ENCODE data around the gene CFAP73. TPM values are rescaled to one million over a fixed set of nuclear protein-coding genes. Genes with fewer than 3 reads are reported as not detected.
"Not testable (repeated sequence)": the region's sequence is repeated elsewhere in the genome, so short reads cannot be mapped to it uniquely, and the experiment has no call there.

Gene CFAP73
- total RNA-seq, 1 donor from 2014 or later, result 7.3 TPM

DNA sequence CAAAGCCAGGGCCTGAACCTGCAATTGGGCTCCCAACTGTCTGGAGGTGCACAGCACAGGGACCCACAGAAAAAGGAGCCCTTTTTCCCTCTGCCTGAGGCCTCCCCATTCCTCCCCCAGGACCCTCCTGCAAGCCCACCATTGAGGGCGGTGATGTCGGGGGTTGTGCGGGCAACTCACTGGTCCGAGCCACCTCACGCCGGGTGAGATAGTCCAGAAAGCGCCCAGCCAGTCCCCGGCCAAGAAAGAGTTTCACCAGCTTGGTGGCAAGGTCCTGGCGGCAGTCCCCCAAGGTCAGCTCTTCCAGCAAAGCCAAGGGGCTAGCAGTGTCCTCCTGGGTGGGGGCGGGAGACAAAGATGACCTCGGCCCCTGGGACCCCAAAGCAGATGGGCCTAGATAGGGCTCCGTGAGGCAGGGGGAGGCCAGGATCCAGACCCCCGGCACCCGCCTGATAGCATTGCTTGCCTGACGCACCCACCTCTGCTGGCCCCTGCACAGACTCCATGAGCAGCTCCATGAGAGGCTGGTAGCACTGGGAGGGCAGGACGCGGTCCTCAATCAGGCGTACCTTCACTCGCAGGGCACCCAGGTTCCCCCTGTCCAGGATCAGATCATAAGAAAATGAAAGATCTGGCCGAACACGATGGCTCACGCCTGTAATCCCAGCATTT lies 33.9 kb upstream of the CFAP73 start:
- H3K4me1 ChIP-seq, result no peaks in the 10 kb centered on the region
- H3K4me3 ChIP-seq, result no peak overlapping the region
- H3K36me3 ChIP-seq, result no peaks in the 10 kb centered on the region
- DNase-seq (no peak), ATAC-seq (no peak)
- H3K27me3 ChIP-seq (ENCODE audit: low read depth), result no peaks in the 10 kb centered on the region
- TF ChIP-seq, protein P1, sequence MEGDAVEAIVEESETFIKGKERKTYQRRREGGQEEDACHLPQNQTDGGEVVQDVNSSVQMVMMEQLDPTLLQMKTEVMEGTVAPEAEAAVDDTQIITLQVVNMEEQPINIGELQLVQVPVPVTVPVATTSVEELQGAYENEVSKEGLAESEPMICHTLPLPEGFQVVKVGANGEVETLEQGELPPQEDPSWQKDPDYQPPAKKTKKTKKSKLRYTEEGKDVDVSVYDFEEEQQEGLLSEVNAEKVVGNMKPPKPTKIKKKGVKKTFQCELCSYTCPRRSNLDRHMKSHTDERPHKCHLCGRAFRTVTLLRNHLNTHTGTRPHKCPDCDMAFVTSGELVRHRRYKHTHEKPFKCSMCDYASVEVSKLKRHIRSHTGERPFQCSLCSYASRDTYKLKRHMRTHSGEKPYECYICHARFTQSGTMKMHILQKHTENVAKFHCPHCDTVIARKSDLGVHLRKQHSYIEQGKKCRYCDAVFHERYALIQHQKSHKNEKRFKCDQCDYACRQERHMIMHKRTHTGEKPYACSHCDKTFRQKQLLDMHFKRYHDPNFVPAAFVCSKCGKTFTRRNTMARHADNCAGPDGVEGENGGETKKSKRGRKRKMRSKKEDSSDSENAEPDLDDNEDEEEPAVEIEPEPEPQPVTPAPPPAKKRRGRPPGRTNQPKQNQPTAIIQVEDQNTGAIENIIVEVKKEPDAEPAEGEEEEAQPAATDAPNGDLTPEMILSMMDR (IDR thresholded peaks at IDR 0.05), result no peak
- H3K9me3 ChIP-seq, result no peaks in the 10 kb centered on the region
- no peak overlapping the region for H3K27ac ChIP-seq
- intact Hi-C loops (cut with DNase I), result no loop called here

DNA sequence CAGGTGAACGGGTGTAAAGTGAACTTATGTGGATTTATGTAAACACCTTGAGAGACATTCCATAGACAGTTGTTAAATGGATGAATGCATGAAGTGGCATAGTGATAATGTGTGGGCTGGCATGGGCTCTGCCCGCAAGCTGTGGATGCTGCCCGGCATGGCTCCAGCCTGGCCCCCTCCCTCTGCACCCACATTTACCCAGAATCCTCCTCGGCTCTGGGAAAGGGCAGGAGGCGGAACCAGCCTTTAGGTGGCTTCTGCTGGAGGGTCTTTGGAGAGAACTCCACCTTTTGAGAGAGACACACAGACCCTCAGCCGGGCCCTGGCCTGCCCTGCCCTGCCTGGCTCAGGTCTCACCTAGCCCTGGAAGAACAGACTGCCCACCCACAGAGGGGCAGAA lies 32.6 kb upstream of the CFAP73 start:
- Histone ChIP-seq H3K36me3 (no peaks in the 10 kb centered on the region), H3K9me3 (no peaks in the 10 kb centered on the region), H3K4me3 (no peak overlapping the region), H3K4me1 (no peaks in the 10 kb centered on the region), H3K27ac (no peak overlapping the region), H3K27me3 (ENCODE audit: low read depth) (peaks cover 4% of the 10 kb centered on the region)
- DNase-seq (no peak), ATAC-seq (peak in 1 of 2 donors; percentile 6)
- TF ChIP-seq, protein P1 (IDR thresholded peaks at IDR 0.05), result no peak
- intact Hi-C loops (cut with DNase I), result no loop called here

- ATAC-seq, H3K36me3 ChIP-seq, H3K27ac ChIP-seq: not testable (repeated sequence)
Observed at GRCh38 chr12:113117684-113118083, 31.8 kb upstream of the CFAP73 start.

DNA sequence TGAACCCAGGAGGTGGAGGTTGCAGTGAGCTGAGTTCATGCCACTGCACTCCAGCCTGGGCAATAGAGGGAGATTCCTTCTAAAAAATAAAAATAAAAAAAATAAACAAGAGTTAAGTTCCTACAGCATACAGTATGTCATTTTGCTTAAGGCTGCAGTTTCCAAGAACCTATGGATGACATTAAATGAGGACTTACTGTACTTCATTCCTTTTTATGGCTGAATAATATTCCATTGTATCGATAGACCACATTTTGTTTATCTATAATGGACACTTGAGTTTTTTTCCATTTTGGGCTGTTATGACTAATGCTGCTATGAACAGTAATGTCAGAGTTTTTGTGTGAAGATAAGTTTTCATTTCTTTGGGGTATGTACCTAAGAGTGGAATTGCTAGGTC lies 31.4 kb upstream of the CFAP73 start:
- no peak for DNase-seq
- Histone ChIP-seq H3K27me3 (ENCODE audit: low read depth) (peaks cover 4% of the 10 kb centered on the region), H3K36me3 (no peaks in the 10 kb centered on the region), H3K9me3 (peaks cover 4% of the 10 kb centered on the region), H3K4me1 (no peaks in the 10 kb centered on the region), H3K4me3 (no peak overlapping the region), H3K27ac (no peak overlapping the region)
- TF ChIP-seq, protein P1 (IDR thresholded peaks at IDR 0.05), result no peak
- intact Hi-C loops (cut with DNase I), result no loop called here
- no peak for ATAC-seq

More at GRCh38 chr12:113117684-113118083, 31.8 kb upstream of the CFAP73 start:
- intact Hi-C loops (cut with DNase I); H3K4me3 ChIP-seq; H3K4me1 ChIP-seq; DNase-seq; H3K27me3 ChIP-seq (ENCODE audit: low read depth); H3K9me3 ChIP-seq: not testable (repeated sequence)

GRCh38 chr12:113119980-113120669 lies 29.4 kb upstream of the CFAP73 start:
- no peak overlapping the region for H3K27ac ChIP-seq
- peaks cover 5% of the 10 kb centered on the region for H3K9me3 ChIP-seq
- intact Hi-C loops (cut with DNase I), result no loop called here
- H3K4me3 ChIP-seq, result no peak overlapping the region
- DNase-seq (no peak), ATAC-seq (no peak)
- H3K4me1 ChIP-seq, result no peaks in the 10 kb centered on the region
- no peaks in the 10 kb centered on the region for H3K36me3 ChIP-seq
- TF ChIP-seq, protein P1 (IDR thresholded peaks at IDR 0.05), result no peak
- H3K27me3 ChIP-seq (ENCODE audit: low read depth), result peaks cover 4% of the 10 kb centered on the region

All from lower lobe of right lung (tissue), 2 donors.